GM12801 (cell line): Measurements from ENCODE around the gene LDLRAD4.

Source experiments
- CTCF ChIP-seq: IDR thresholded peaks from one replicate; pipeline ENCODE4 v1.5.1; 2011; ENCODE audit warnings: control low read depth; ENCODE audit not compliant: insufficient read length; ENCODE audit errors: extremely low read depth

The LDLRAD4 gene

GRCh38 chr18:13430663-13431062 is 212.1 kb downstream of the LDLRAD4 start:
- TF ChIP-seq CTCF: no peak

- TF ChIP-seq CTCF: no peak
Observed at GRCh38 chr18:13431886-13432285, 213.3 kb downstream of the LDLRAD4 start.

DNA sequence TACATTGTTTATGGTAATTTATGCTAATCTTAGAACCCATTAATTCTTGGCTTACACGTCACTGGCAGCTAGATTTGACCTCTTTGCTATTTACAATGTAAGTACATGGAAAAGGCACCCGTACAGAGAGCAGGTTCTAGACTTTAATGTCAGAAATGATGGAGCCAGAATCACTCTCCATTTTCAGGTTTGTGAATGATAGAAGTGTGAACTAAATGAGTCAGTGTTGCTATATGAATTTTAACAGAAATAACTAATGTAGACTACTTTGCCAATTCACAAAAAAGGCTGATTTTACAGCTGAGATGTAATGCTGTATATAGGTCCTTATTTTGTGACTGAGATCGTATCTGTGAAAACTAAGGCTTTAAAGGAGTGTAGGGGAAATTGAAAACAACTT is 214.6 kb downstream of the LDLRAD4 start:
- TF ChIP-seq CTCF: no peak

DNA sequence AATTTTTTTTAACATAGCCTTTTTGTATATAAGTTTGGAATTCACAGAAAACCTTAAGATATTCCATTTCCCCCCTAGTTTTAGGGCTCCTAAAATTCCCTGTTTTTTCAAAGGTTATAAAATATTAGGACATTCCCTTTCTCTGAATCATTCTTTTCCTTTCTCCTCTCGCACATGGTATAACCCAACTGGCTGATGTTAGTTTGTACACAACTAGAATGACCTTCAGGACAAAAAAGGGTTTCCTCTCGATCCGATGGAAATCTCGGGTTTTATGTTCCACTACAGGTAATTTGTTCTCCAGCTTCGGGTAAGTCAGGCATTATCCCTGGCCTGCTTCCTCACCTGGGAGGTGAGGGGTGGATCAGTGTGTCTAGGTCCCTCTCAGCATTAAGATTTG is 215.1 kb downstream of the LDLRAD4 start:
- no peak for TF ChIP-seq CTCF

DNA sequence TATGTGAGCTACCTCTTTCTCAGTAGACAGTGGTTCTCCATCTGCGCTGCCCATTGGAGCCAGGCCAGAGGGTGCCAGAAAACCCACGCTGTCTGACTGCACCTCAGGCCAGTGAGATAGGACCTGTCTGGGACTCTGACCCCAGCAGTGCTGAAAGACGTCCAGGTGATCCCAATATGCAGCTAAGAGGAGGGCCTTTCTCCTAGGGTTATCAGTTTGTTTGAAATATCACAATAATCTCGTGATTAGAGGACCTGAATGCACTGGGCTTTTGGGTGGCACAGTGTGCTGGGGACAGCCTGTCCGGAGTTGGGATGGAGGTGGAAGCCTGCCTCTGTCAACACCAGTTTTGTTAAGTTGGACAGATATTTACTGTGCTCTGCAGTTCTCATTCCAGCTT is 216.3 kb downstream of the LDLRAD4 start:
- no peak for TF ChIP-seq CTCF

GRCh38 chr18:13435586-13436333 is 217.2 kb downstream of the LDLRAD4 start:
- no peak for TF ChIP-seq CTCF

- no peak for TF ChIP-seq CTCF
Observed at GRCh38 chr18:13436576-13436975, 218.0 kb downstream of the LDLRAD4 start.
